Measurements from ENCODE around the gene B4GALNT2. TPM values are rescaled to one million over a fixed set of nuclear protein-coding genes. Genes with fewer than 3 reads are reported as not detected.
"Not testable (repeated sequence)": the region's sequence is repeated elsewhere in the genome, so short reads cannot be mapped to it uniquely, and the experiment has no call there.

The B4GALNT2 gene
- total and polyA plus RNA-seq, 2 of the 13 experiments (the other 11 are each of a cell fraction or from before 2014, with no cell fraction given) = not detected

DNA sequence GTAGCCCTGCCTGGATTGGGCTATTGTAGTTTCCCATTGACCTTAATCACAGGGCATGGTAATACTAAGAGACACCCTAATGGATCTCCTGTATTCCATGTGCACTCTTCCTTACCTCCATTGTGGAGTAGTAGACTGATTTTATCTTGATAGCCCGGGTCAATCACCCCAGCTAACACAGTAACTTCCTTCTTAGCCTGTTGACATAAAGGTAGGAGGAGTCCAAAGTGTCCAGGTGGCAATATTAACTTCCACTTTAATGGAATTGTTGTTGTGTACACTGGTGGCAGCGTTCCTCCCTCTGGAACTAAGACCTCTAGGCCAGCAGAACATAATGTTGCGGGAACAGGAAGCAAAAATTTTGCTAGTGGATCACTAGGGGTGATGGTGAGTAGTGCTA lies 13.1 kb downstream of the B4GALNT2 start (continued):
- not testable (repeated sequence) for TF ChIP-seq SOX13 (IDR thresholded peaks at IDR 0.05)
- TF ChIP-seq SOX13 (CRISPR knock-in tag; conservative IDR thresholded peaks at IDR 0.05 in 1 of 2, IDR thresholded peaks at IDR 0.05 in 1 of 2) (peak in 1 of 2 experiments; percentile 51; a peak in 1 of 4 replicates), SP5 (CRISPR knock-in tag; IDR thresholded peaks at IDR 0.05; ENCODE audit: borderline replicate concordance, low read depth) (0 out of 2 replicates have a peak, but pooled peaks have one; percentile 43), ZFX (CRISPR knock-in tag; IDR thresholded peaks at IDR 0.05; ENCODE audit: low read depth) (0 out of 2 replicates have a peak, but pooled peaks have one; percentile 15), RARA (CRISPR knock-in tag; IDR thresholded peaks at IDR 0.05) (peak; percentile 45; the same call in 1 of the 2 replicates)
- TF ChIP-seq, protein P1, sequence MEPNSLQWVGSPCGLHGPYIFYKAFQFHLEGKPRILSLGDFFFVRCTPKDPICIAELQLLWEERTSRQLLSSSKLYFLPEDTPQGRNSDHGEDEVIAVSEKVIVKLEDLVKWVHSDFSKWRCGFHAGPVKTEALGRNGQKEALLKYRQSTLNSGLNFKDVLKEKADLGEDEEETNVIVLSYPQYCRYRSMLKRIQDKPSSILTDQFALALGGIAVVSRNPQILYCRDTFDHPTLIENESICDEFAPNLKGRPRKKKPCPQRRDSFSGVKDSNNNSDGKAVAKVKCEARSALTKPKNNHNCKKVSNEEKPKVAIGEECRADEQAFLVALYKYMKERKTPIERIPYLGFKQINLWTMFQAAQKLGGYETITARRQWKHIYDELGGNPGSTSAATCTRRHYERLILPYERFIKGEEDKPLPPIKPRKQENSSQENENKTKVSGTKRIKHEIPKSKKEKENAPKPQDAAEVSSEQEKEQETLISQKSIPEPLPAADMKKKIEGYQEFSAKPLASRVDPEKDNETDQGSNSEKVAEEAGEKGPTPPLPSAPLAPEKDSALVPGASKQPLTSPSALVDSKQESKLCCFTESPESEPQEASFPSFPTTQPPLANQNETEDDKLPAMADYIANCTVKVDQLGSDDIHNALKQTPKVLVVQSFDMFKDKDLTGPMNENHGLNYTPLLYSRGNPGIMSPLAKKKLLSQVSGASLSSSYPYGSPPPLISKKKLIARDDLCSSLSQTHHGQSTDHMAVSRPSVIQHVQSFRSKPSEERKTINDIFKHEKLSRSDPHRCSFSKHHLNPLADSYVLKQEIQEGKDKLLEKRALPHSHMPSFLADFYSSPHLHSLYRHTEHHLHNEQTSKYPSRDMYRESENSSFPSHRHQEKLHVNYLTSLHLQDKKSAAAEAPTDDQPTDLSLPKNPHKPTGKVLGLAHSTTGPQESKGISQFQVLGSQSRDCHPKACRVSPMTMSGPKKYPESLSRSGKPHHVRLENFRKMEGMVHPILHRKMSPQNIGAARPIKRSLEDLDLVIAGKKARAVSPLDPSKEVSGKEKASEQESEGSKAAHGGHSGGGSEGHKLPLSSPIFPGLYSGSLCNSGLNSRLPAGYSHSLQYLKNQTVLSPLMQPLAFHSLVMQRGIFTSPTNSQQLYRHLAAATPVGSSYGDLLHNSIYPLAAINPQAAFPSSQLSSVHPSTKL (CRISPR knock-in tag; IDR thresholded peaks at IDR 0.05) = peak; percentile 56

DNA sequence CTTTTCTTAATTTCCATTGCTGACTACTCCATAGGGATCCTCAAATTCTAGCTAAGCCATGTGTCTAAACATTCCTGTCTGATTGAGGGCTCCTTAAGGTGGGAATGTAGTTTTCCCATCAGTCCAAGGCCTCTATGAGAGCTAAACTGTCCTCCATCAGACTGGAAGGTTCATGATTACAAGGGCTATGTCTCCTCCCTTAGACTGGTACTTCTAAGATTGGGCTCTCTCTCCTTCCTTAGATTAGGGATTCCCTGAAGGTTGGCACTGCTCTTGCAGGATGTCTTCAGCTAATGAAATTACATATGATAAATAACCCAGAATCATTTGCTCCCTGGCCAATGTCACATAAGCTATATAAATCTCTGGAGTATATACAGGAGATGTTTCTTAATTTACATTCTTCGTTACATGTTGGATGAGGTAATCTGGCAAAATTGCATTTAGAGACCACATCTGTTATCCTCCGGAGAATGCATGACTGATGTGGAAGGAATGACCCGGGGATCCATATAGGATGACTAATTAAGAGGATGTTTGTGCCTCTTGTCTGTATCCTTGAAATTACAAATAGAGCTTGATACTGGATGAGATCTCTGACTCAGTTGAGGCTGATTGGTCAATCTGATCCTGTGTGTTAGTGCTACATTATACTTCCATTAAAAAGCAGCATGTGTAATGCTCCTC lies 14.2 kb downstream of the B4GALNT2 start:
- Histone ChIP-seq H3K27ac (ENCODE audit: extremely low read length, insufficient read depth, low read length) (no peak overlapping the region), H3K4me2 (ENCODE audit: low read depth, low read length) (no peak overlapping the region), H3K4me1 (ENCODE audit: insufficient read depth, low read length) (peaks cover 32% of the 10 kb centered on the region), H3K9me3 (ENCODE audit: low read length) (no peaks in the 10 kb centered on the region), H2AFZ (ENCODE audit: low read length) (no peak overlapping the region), H3K4me3 (replicated peaks in 1 of 3; ENCODE audit: insufficient read depth in 1 of 3, low read depth in 2 of 3, low read length in 3 of 3) (no peak overlapping the region), H3K27me3 (ENCODE audit: control insufficient read depth in 1 of 2, insufficient read depth in 2 of 2, low read length in 2 of 2) (peaks cover under 1 to 10% of the 10 kb centered on the region in 2 experiments; a peak in 2 of 5 replicates), H3K9ac (ENCODE audit: insufficient read depth, low read depth, low read length) (no peak overlapping the region), H3K79me2 (ENCODE audit: insufficient read depth, low read length) (no peaks in the 10 kb centered on the region), H3K36me3 (replicated peaks in 1 of 2; ENCODE audit: control insufficient read depth in 1 of 2, insufficient read depth in 2 of 2, low read length in 2 of 2) (no peaks in the 10 kb centered on the region), H4K20me1 (ENCODE audit: insufficient read depth, low read length) (no peaks in the 10 kb centered on the region)
- DNase-seq (ENCODE audit: low spot score) = peak; percentile 65
- ChIA-PET POLR2A (no interaction called here), CTCF (ENCODE audit: low intra/inter-chr PET ratio, low total read pairs) (no interaction called here)
- no peak for ATAC-seq
- intact Hi-C loops (cut with micrococcal nuclease; ENCODE audit: unreplicated experiment) = loop anchor here (5.0 kb wide), 1 partner anchor 79 kb away; no protein-coding TSS in a partner anchor
- TF ChIP-seq GATAD1 (CRISPR knock-in tag; IDR thresholded peaks at IDR 0.05) = no peak
- no peak for TF ChIP-seq ZSCAN22 (CRISPR knock-in tag; IDR thresholded peaks at IDR 0.05)
- TF ChIP-seq FOSL2 (CRISPR knock-in tag; IDR thresholded peaks at IDR 0.05) = peak; percentile 30; the same call in 1 of the 2 replicates
- no peak for TF ChIP-seq NFRKB (IDR thresholded peaks at IDR 0.05)
- TF ChIP-seq, protein P2, sequence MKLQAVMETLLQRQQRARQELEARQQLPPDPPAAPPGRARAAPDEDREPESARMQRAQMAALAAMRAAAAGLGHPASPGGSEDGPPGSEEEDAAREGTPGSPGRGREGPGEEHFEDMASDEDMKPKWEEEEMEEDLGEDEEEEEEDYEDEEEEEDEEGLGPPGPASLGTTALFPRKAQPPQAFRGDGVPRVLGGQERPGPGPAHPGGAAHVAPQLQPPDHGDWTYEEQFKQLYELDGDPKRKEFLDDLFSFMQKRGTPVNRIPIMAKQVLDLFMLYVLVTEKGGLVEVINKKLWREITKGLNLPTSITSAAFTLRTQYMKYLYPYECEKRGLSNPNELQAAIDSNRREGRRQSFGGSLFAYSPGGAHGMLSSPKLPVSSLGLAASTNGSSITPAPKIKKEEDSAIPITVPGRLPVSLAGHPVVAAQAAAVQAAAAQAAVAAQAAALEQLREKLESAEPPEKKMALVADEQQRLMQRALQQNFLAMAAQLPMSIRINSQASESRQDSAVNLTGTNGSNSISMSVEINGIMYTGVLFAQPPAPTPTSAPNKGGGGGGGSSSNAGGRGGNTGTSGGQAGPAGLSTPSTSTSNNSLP (IDR thresholded peaks at IDR 0.05; ENCODE audit: low read depth, low read length) = peak; percentile 63; the same call in 1 of the 2 replicates
- TF ChIP-seq ZNF12 (CRISPR knock-in tag; IDR thresholded peaks at IDR 0.05) = no peak
- TF ChIP-seq TP53 (CRISPR knock-in tag; conservative IDR thresholded peaks at IDR 0.05) = no peak
- no peak for TF ChIP-seq SIN3A (IDR thresholded peaks at IDR 0.05; ENCODE audit: borderline replicate concordance, low read depth, low read length)
- no peak for TF ChIP-seq ZFP90 (CRISPR knock-in tag; IDR thresholded peaks at IDR 0.05; ENCODE audit: borderline replicate concordance)
- no peak for TF ChIP-seq BRCA1 (CRISPR knock-in tag; IDR thresholded peaks at IDR 0.05)
- no peak for TF ChIP-seq PCBP2 (optimal IDR thresholded peaks at IDR 0.05; ENCODE audit: low read depth, low read length, poor library complexity, severe bottlenecking)
- TF ChIP-seq ZNF782 (CRISPR knock-in tag; IDR thresholded peaks at IDR 0.05; ENCODE audit: borderline replicate concordance) = no peak
- BruUV-seq (replicated peaks) = no TSS peak
- WGBS (ENCODE audit: low lambda C conversion rate) = 2% methylated on average over 3 of the region's 3 CpGs
- no peak for FAIRE-seq
- in situ Hi-C loops (cut with HindIII; ENCODE audit: extremely low pct_ligation_motif_present, low pct_unique_long_range_greater_than_20kb) = no loop called here
